ENCODE data around the gene KANSL2. TPM values are rescaled to one million over a fixed set of nuclear protein-coding genes. Genes with fewer than 3 reads are reported as not detected.
"Not testable (repeated sequence)": the region's sequence is repeated elsewhere in the genome, so short reads cannot be mapped to it uniquely, and the experiment has no call there.

KANSL2 gene
- total RNA-seq, 1 donor, result 195 TPM

DNA sequence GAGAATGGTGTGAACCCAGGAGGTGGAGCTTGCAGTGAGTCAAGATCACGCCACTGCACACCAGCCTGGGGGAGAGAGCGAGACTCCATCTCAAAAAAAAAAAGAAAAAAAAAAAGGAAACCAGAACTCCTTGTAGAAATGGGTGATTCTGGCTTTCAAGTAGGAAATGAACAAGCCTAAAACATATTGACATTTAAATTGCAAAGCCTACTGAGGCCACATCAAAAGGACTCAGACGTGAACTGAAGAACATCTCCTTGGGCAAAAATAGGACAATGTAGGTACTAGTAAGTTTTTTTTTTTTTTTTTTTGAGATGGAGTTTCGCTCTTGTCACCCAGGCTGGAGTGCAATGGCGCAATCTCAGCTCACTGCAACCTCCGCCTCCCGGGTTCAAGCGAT lies 36.7 kb downstream of the KANSL2 start:
- not testable (repeated sequence) for H3K27me3 ChIP-seq (ENCODE audit: insufficient read depth, low read length); H3K9me3 ChIP-seq (ENCODE audit: low read depth, low read length); H3K4me1 ChIP-seq (ENCODE audit: insufficient read depth, low read length); H3K4me3 ChIP-seq (ENCODE audit: low read length)

DNA sequence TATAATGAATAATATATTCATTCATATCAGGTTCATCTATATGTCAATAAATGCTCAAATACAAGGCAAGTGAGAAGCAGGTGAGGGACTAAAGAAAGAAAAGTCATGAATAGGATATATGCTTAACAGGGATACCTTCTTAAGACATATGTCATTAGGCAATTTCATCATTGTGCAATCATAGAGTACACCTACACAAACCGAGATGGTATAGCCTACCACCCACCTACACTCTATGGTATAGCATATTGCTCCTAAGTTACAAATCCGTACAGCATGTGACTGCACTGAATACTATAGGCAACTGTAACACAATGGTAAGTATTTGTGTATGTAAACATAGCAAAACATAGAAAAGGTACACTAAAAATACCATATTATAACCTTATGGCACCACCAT lies 39.0 kb downstream of the KANSL2 start:
- H3K27me3 ChIP-seq (ENCODE audit: insufficient read depth, low read length), result no peaks in the 10 kb centered on the region
- no peaks in the 10 kb centered on the region for H3K9me3 ChIP-seq (ENCODE audit: low read depth, low read length)
- H3K4me3 ChIP-seq (ENCODE audit: low read length), result no peak overlapping the region
- H3K4me1 ChIP-seq (ENCODE audit: insufficient read depth, low read length), result no peaks in the 10 kb centered on the region

DNA sequence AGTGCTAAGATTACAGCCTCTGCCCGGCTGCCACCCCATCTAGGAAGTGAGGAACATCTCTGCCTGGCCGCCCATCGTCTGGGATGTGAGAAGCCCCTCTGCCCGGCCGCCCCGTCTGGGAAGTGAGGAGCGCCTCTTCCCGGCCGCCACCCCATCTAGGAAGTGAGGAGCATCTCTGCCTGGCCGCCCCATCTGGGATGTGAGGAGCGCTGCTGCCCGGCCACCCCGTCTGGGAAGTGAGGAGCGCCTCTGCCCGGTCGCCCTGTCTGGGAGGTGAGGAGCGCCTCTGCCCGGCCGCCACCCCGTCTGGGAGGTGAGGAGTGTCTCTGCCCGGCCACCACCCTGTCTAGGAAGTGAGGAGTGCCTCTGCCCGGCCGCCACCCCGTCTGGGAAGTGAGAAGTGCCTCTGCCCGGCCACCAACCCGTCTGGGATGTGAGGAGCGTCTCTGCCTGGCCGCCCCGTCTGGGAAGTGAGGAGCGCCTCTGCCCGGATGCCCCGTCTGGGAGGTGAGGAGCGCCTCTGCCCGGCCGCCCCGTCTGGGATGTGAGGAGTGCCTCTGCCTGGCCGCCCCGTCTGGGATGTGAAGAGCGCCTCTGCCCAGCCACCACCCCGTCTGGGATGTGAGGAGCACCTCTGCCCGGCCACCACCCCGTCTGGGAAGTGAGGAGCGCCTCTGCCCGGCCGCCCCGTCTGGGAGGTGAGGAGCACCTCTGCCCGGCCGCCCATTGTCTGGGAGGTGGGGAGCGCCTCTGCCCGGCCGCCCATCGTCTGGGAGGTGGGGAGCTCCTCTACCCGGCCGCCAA lies 40.1 kb downstream of the KANSL2 start:
- H3K9me3 ChIP-seq (ENCODE audit: low read depth, low read length); H3K27me3 ChIP-seq (ENCODE audit: insufficient read depth, low read length); H3K4me1 ChIP-seq (ENCODE audit: insufficient read depth, low read length); H3K4me3 ChIP-seq (ENCODE audit: low read length): not testable (repeated sequence)

DNA sequence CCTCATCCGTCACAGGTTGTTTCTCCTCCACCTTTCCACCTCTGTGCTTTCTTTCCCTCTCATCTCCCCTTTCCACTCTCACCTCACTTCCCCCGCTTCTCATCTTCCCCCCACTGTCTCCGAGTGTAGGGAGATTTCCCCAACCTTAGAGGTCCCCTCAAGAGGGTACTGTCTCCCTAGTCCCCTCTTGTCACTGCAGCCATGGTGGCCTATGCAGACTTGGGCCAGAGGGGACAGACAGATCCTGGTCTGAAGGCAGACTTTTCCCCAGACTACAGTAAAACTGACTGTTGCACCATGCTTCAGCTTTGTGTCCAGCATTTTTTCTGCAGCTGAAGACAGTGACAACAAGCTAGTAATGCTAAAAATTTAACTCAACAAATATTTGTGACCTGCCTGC lies 41.2 kb downstream of the KANSL2 start:
- Histone ChIP-seq H3K4me1 (ENCODE audit: insufficient read depth, low read length) (no peaks in the 10 kb centered on the region), H3K9me3 (ENCODE audit: low read depth, low read length) (no peaks in the 10 kb centered on the region), H3K27me3 (ENCODE audit: insufficient read depth, low read length) (no peaks in the 10 kb centered on the region)

DNA sequence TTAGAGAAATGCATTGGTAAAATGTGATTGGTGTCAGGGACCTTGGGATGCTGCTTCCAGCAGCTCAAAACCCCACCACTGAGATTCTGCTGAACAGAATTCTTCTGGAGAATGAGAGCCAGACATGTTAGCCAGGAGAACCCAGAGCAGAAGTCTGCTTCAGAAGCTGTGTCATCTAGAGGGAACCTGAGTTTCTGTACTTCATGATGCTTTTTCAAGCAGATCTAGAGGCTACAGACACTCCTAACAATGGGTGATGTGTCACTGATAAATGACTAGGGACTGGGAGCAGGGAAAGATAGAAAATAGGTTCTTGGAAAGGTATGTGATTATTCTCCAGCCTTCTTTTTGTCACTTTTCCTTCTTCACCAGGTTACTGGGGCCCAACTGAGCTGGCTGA lies 41.6 kb downstream of the KANSL2 start:
- H3K4me1 ChIP-seq (ENCODE audit: insufficient read depth, low read length), result no peaks in the 10 kb centered on the region
- H3K4me3 ChIP-seq (ENCODE audit: low read length), result no peak overlapping the region
- H3K27me3 ChIP-seq (ENCODE audit: insufficient read depth, low read length), result no peaks in the 10 kb centered on the region
- no peaks in the 10 kb centered on the region for H3K9me3 ChIP-seq (ENCODE audit: low read depth, low read length)

More for the DNA sequence above, 41.2 kb downstream of the KANSL2 start:
- no peak overlapping the region for H3K4me3 ChIP-seq (ENCODE audit: low read length)

DNA sequence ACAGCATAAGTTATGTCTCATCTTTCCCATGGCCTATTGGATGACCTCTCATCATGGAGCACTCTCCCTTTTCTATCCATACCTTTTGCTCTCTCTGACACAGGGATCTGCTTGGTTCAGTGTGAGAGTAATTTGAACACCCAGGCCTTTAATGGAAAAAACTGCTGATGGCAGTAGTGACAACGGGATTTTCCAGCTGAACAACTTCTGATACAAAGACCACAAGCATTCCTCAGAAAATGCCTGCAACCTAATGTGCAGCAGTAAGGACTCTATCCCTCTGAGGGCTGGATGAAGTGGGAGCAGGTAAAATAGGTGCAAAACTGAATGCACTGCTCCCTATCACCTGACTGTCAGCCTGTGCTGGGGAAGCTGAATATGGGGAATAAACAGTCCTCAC lies 51.0 kb downstream of the KANSL2 start:
- Histone ChIP-seq H3K4me1 (ENCODE audit: insufficient read depth, low read length) (no peaks in the 10 kb centered on the region), H3K9me3 (ENCODE audit: low read depth, low read length) (no peaks in the 10 kb centered on the region), H3K27me3 (ENCODE audit: insufficient read depth, low read length) (peaks cover 3% of the 10 kb centered on the region), H3K4me3 (ENCODE audit: low read length) (no peak overlapping the region)

DNA sequence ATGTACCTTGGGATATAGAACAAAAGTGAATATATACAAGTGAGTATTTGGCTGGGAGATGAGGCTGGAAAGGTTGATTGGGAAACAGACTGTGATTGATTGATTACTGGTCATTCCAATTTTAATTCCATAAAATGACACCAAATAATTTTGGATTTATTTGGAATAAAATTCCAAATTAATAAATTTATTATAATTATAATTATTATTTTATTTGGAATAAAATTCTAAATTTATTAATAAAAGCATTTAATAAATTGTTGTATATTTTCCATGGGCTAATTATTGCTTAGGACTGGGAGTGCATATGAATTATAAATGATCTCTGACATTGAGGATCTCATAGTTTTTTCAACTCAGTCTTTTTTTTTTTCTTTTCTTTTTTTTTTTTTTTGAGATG lies 51.7 kb downstream of the KANSL2 start:
- Histone ChIP-seq H3K27me3 (ENCODE audit: insufficient read depth, low read length) (peaks cover 3% of the 10 kb centered on the region), H3K4me1 (ENCODE audit: insufficient read depth, low read length) (no peaks in the 10 kb centered on the region), H3K9me3 (ENCODE audit: low read depth, low read length) (no peaks in the 10 kb centered on the region), H3K4me3 (ENCODE audit: low read length) (no peak overlapping the region)

DNA sequence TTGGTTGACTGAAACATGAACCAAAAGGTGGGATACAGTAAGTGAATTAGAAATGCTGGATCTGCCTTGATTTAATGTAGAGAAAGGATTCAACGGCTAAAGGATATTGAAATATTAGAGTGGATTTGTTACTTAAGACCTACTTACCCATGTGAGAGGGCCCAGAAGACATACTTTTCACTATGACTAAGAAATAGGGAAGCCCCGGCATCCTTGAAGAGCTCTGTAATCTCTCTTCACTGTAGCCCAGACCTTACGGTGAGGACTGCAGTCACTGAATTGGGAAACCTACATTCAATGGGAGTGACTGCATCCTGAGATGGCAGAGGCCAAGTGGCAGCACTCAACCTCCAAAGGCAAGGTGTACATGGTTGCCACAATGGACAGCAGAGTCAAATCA lies 52.5 kb downstream of the KANSL2 start:
- Histone ChIP-seq H3K4me1 (ENCODE audit: insufficient read depth, low read length) (no peaks in the 10 kb centered on the region), H3K27me3 (ENCODE audit: insufficient read depth, low read length) (peaks cover 3% of the 10 kb centered on the region), H3K9me3 (ENCODE audit: low read depth, low read length) (no peaks in the 10 kb centered on the region), H3K4me3 (ENCODE audit: low read length) (no peak overlapping the region)

DNA sequence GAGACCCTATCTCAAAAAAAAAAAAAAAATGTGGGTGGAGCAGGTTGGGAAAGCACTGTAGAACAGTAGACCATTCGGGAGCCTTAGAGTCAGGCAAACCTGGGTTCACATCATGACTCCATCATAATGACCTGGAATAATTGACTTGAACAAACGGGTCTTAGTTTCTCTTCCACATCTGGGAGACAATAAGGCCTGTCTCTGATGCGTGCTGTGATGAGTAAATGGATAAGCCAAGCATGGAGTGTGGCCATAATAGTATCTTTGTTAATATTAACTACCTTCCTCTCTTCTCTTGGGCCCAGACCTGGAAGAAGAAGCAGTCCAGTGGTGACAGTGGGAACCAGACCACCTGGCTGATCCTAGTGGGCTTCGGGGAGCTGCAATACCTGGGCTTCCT lies 54.5 kb downstream of the KANSL2 start:
- Histone ChIP-seq H3K4me1 (ENCODE audit: insufficient read depth, low read length) (no peaks in the 10 kb centered on the region), H3K9me3 (ENCODE audit: low read depth, low read length) (no peaks in the 10 kb centered on the region), H3K27me3 (ENCODE audit: insufficient read depth, low read length) (peaks cover 3% of the 10 kb centered on the region), H3K4me3 (ENCODE audit: low read length) (no peak overlapping the region)

DNA sequence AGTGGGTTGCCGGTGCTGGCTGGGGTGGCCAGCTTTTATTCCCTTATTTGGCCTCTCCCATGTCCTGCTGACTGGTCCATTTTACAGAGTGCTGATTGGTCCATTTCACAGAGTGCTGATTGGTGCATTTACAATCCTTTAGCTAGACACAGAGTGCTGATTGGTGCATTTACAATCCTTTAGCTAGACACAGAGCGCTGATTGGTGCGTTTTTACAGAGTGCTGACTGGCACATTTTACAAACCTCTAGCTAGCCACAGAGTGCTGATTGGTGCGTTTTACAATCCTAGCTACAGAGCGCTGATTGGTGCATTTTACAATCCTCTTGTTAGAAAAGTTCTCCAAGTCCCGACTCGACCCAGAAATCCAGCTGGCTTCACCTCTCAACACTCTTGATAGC lies 59.0 kb downstream of the KANSL2 start:
- not testable (repeated sequence) for H3K4me1 ChIP-seq (ENCODE audit: insufficient read depth, low read length); H3K27me3 ChIP-seq (ENCODE audit: insufficient read depth, low read length); H3K9me3 ChIP-seq (ENCODE audit: low read depth, low read length); H3K4me3 ChIP-seq (ENCODE audit: low read length)

DNA sequence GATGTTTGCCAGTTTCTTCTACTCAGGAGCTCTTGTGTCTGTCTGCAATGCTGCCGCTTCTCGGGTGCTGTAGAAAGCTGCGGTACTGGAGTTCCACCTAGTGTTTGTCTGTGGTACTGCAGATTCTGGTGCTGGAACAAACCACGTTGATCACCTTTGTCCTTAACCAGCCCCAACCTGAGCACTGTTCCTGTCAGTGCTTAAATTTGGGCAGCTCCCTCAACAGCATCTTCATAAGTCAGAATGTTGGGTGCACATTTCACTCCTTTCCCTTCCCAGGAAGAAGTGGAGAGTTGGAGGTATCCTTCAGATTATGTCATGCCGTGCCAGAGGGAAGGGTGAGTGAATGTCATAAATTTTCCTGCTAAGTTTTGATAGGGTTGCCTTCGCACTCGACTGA lies 63.5 kb downstream of the KANSL2 start:
- Histone ChIP-seq H3K9me3 (ENCODE audit: low read depth, low read length) (no peaks in the 10 kb centered on the region), H3K27me3 (ENCODE audit: insufficient read depth, low read length) (peaks cover 14% of the 10 kb centered on the region), H3K4me1 (ENCODE audit: insufficient read depth, low read length) (no peaks in the 10 kb centered on the region), H3K4me3 (ENCODE audit: low read length) (no peak overlapping the region)

DNA sequence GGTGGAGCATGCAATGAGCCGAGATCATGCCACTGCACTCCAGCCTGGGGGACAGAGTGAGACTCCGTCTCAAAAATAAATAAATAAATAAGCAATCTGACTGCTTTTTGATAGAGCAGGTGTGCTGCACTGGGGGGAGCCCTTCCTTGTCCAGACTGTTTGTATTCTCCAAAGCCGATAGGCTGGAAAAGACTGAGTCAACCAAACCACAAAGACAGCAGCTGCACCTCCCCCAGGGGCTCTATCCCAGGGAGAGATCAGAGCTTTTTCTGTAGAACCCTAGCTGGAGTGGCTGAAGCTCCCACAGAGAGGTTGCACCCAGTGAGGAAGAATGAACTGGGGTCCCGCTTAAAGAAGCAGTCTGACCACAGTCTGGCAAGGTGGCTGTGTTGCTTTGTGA lies 66.4 kb downstream of the KANSL2 start:
- Histone ChIP-seq H3K27me3 (ENCODE audit: insufficient read depth, low read length) (peaks cover 14% of the 10 kb centered on the region), H3K9me3 (ENCODE audit: low read depth, low read length) (peaks cover 10% of the 10 kb centered on the region), H3K4me1 (ENCODE audit: insufficient read depth, low read length) (no peaks in the 10 kb centered on the region), H3K4me3 (ENCODE audit: low read length) (no peak overlapping the region)

DNA sequence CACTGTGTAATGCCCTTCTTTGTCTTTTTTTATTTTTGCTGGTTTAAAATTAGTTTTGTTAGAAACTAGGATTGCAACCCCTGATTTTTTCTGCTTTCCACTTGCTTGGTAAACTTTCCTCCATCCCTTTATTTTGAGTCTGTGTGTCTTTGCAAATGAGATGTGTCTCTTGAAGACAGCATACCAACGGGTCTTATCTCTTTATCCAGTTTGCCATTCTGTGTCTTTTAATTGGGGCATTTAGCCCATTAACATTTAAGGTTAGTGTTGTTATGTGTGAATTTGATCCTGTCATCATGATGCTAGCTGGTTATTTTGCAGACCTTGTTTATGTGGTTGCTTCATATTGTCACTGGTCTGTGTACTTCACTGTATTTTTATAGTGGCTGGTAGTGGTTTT lies 68.7 kb downstream of the KANSL2 start:
- Histone ChIP-seq H3K4me3 (ENCODE audit: low read length) (no peak overlapping the region), H3K9me3 (ENCODE audit: low read depth, low read length) (peaks cover 10% of the 10 kb centered on the region), H3K27me3 (ENCODE audit: insufficient read depth, low read length) (peaks cover 14% of the 10 kb centered on the region), H3K4me1 (ENCODE audit: insufficient read depth, low read length) (no peaks in the 10 kb centered on the region)

Other genes starting within 250 kb of the KANSL2 start
- not detected for gene ANP32D, start 209.7 kb downstream of the KANSL2 start, total RNA-seq
- not detected for gene C12orf54, start 199.7 kb downstream of the KANSL2 start, total RNA-seq
- not detected for gene OR8S1, start 156.6 kb downstream of the KANSL2 start, total RNA-seq
- gene LALBA, start 112.2 kb downstream of the KANSL2 start, total RNA-seq, result not detected
- 120 TPM for gene CCNT1, start 34.5 kb upstream of the KANSL2 start, total RNA-seq
- 0.52 TPM for gene ADCY6, start 106.9 kb upstream of the KANSL2 start, total RNA-seq
- gene CACNB3, start 136.3 kb upstream of the KANSL2 start, total RNA-seq, result 0.63 TPM
- gene DDX23, start 169.9 kb upstream of the KANSL2 start, total RNA-seq, result 51.9 TPM
- 6.2 TPM for gene RND1, start 183.6 kb upstream of the KANSL2 start, total RNA-seq
- gene FKBP11, start 243.3 kb upstream of the KANSL2 start, total RNA-seq, result 25.0 TPM